ENCODE results near the gene TRERF1. TPM values are rescaled to one million over a fixed set of nuclear protein-coding genes. Genes with fewer than 3 reads are reported as not detected.

TRERF1 gene
- total RNA-seq, 1 donor from 2014 or later: 3.8 TPM

- peak; percentile 73 for ATAC-seq
- no peak overlapping the region for H3K27ac ChIP-seq
- H3K27me3 ChIP-seq: no peaks in the 10 kb centered on the region
- peaks cover 11% of the 10 kb centered on the region for H3K4me1 ChIP-seq
- H3K36me3 ChIP-seq: no peaks in the 10 kb centered on the region
- DNase-seq: no peak
- intact Hi-C loops (cut with DNase I): no loop called here
- no peaks in the 10 kb centered on the region for H3K9me3 ChIP-seq
- H3K4me3 ChIP-seq: no peak overlapping the region
- TF ChIP-seq CTCF (IDR thresholded peaks at IDR 0.05): no peak
Observed at GRCh38 chr6:42403831-42404230, 47.9 kb downstream of the TRERF1 start.

- H3K36me3 ChIP-seq: no peaks in the 10 kb centered on the region
- H3K4me1 ChIP-seq: peaks cover 11% of the 10 kb centered on the region
- intact Hi-C loops (cut with DNase I): no loop called here
- ATAC-seq: peak; percentile 35
- H3K27ac ChIP-seq: no peak overlapping the region
- no peak for DNase-seq
- H3K9me3 ChIP-seq: no peaks in the 10 kb centered on the region
- TF ChIP-seq CTCF (IDR thresholded peaks at IDR 0.05): no peak
- no peak overlapping the region for H3K4me3 ChIP-seq
- no peaks in the 10 kb centered on the region for H3K27me3 ChIP-seq
Observed at GRCh38 chr6:42403421-42403820, 48.3 kb downstream of the TRERF1 start.

- no peaks in the 10 kb centered on the region for H3K36me3 ChIP-seq
- intact Hi-C loops (cut with DNase I): no loop called here
- H3K9me3 ChIP-seq: no peaks in the 10 kb centered on the region
- TF ChIP-seq CTCF (IDR thresholded peaks at IDR 0.05): no peak
- peaks cover 11% of the 10 kb centered on the region for H3K4me1 ChIP-seq
- no peaks in the 10 kb centered on the region for H3K27me3 ChIP-seq
- no peak overlapping the region for H3K4me3 ChIP-seq
- no peak overlapping the region for H3K27ac ChIP-seq
- DNase-seq (no peak), ATAC-seq (no peak)
Observed at GRCh38 chr6:42402184-42402583, 49.5 kb downstream of the TRERF1 start.

- DNase-seq (no peak), ATAC-seq (no peak)
- no peaks in the 10 kb centered on the region for H3K27me3 ChIP-seq
- H3K36me3 ChIP-seq: no peaks in the 10 kb centered on the region
- H3K4me3 ChIP-seq: no peak overlapping the region
- no peak overlapping the region for H3K27ac ChIP-seq
- peaks cover 11% of the 10 kb centered on the region for H3K4me1 ChIP-seq
- no peaks in the 10 kb centered on the region for H3K9me3 ChIP-seq
- intact Hi-C loops (cut with DNase I): no loop called here
- no peak for TF ChIP-seq CTCF (IDR thresholded peaks at IDR 0.05)
Observed at GRCh38 chr6:42401613-42401951, 50.1 kb downstream of the TRERF1 start.

- H3K36me3 ChIP-seq: no peaks in the 10 kb centered on the region
- no peaks in the 10 kb centered on the region for H3K27me3 ChIP-seq
- ATAC-seq: no peak
- H3K4me1 ChIP-seq: peaks cover 8% of the 10 kb centered on the region
- TF ChIP-seq CTCF (IDR thresholded peaks at IDR 0.05): no peak
- intact Hi-C loops (cut with DNase I): no loop called here
- no peak overlapping the region for H3K27ac ChIP-seq
- H3K9me3 ChIP-seq: no peaks in the 10 kb centered on the region
- no peak overlapping the region for H3K4me3 ChIP-seq
- DNase-seq: no peak
Observed at GRCh38 chr6:42400886-42401612, 50.7 kb downstream of the TRERF1 start.

Data from upper lobe of right lung (tissue), 1 donor.